Hematopoietic multipotent progenitor cell treated with erythropoietin and hydrocortisone succinate and interleukin-3 and kit ligand, for 17 days (in vitro differentiated cells): ENCODE data around the gene SHC4.
"Not testable (repeated sequence)": the region's sequence is repeated elsewhere in the genome, so short reads cannot be mapped to it uniquely, and the experiment has no call there.

ENCODE experiments used
- DNase-seq: peaks from one replicate; pipeline ENCODE4 v3.0.0-alpha.2; 2015; ENCODE audit warnings: low spot score

Gene SHC4, protein sequence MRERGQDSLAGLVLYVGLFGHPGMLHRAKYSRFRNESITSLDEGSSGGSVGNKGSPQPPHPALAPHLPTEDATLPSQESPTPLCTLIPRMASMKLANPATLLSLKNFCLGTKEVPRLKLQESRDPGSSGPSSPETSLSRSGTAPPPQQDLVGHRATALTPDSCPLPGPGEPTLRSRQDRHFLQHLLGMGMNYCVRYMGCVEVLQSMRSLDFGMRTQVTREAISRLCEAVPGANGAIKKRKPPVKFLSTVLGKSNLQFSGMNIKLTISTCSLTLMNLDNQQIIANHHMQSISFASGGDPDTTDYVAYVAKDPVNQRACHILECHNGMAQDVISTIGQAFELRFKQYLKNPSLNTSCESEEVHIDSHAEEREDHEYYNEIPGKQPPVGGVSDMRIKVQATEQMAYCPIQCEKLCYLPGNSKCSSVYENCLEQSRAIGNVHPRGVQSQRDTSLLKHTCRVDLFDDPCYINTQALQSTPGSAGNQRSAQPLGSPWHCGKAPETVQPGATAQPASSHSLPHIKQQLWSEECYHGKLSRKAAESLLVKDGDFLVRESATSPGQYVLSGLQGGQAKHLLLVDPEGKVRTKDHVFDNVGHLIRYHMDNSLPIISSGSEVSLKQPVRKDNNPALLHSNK

DNA sequence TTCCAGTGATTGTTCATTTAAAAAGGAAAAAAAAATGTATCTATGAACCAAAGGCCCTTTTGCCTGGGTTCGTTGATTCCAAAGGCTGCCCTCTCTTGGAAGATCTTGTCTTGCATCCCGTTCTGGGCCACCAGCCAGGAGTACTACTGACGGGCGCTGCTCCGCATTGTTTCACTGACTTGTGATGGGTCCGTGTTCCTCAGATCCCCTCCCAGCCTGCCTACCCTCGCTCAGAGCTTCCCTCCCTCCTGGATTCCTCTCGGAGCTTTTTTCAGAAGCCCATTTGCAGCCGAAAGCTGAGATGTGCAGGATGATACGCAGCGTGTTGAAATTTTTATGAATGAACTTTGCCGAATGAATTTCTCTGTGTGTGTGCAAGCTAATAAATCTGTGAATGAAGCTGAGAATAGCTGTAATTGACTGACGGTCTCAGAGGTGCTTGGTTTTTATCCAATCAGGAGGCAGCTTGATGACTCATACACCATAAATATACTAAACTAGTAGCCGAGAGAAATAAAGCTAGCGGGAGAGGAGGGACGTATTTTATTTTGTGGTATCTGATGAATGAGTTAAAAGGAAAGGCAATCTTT is at the start of gene SHC4:
Gene SHC4, minus strand, starts transcription at position 396 of the 590 bp plus-strand sequence. CDS start 904 bp downstream, outside the sequence.
- DNase-seq, result no peak

DNA sequence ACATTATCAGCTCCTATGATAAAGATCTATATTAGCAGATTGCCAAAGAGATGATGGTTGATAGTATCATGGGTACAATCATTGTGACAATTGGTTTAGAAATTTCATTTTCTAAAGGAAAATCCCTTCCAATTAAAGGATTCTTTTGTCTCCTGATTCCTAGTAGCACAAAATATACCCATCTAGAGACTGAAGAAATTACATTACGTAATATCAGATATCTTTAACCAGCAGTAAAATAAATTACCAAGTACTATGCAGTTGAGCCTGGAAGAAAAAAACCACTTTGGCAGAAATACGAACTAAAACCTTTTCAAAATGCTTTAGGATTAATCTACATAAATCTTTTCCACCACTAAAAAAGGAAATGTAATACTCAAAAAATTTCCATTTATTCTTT is 35.6 kb upstream of the SHC4 start:
- DNase-seq, result no peak

DNA sequence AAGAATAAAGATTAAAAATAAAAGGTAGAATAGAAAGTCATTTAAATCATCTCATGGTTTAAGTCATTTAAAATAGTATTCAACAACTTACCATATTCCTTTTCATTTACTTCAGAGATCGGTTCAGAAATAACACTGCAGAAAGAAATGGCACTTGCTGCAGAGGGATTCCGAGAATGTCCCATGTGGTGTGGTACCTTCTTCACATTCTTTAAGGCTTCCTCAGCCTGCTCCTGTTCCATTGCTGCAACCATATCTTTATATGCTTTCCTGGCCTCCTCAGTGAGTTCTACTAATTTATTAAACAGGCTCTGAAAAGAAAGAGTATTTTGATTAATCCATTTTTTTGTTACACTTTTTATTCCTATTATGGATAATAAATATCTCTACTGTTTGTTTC is 32.6 kb upstream of the SHC4 start:
- no peak for DNase-seq

DNA sequence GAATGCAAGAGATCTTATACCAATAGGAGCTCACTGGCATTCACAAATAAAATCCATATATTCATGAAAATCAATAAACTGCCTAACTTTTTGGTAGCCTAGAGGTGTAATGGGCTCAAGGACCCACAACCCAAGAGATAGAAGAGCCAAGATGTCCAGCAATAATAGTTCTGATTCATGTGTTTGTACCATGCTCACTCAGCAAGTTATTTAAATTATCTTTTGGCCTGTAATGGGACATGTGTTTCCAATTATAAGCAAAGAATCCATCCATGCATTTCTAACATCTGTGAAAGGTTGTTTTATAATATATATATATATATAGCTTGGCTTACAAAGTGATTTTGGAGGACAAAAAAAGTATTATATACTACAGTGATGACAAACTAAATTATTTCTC is 29.7 kb upstream of the SHC4 start:
- DNase-seq, result no peak

DNA sequence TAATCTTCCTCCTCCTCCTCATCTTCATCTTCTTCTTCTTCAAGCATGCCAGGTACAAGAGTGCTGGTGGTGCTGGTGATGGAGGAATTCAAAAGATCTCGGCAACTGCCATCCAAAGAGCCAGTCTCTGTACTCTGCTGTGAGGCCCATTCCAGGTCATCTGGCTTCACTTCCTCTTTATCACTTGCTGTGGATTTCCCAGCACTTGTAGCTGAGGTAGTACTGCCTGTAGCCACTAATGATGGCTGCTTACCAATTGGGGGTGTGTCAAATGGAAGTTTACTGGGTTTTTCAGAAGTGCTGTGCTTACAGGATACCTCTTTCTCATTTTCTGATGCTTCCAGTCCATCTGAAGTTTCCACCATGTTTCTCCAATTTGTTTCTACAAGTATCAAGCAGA is 28.8 kb upstream of the SHC4 start:
- no peak for DNase-seq

DNA sequence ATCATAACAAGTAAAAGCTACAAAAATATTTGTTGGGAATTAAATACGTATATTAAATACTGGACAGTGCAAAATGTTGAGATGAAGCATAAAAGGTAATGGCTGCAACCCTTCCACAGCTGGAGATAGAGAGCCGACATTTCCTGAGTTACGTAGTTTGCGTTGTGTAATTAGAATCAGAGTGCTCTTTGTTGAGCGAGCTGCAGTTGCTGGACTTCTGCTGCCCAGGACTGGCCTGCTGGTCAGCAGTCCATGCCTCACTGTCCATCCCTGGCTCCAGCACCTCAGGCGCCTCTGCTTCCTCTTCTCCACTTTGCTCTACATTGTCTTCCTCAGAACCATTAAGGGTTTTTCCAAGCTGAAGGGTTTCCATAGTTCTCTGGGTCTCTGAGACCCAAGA is 28.4 kb upstream of the SHC4 start:
- DNase-seq, result no peak

DNA sequence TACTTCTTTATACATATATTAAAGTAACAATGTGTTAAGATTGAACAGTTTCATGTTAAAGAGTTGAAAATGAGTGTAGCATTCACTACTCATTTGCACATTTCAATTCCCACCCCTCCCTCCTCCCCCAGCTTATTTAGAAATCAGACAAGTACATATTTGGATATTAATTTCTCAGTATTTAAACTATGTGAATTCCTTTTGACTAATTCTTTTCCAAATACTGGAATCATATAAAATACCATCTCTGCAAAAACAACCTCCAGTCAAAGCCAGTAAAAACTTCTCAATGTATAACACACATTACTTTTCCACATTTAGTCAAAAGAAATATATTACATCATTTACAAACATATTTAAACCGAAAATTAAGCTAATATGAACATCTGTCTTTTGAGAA is 25.5 kb upstream of the SHC4 start:
- no peak for DNase-seq

DNA sequence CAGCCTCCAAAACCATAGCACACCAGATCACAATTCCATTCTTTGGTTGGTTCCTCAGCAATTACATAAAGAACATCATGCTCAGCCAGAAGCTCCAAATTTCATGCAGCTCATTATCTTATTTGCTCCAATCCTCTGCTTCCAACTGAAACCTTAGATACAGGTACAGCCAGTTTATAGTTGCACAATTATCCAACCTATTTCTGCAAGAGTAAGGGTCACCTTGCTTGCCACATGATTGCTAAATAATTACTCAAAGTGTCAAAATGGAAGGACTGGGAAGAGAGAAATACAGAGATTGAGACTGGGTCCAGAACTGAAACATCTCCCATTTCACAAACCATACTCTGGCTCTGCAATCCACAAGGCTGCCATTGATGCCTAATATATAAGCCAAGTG is 23.4 kb upstream of the SHC4 start:
- no peak for DNase-seq

GRCh38 chr15:48986240-48986639 is 22.5 kb upstream of the SHC4 start:
- DNase-seq, result no peak

- DNase-seq, result no peak
Measured at GRCh38 chr15:48985516-48985915, 21.8 kb upstream of the SHC4 start.

DNA sequence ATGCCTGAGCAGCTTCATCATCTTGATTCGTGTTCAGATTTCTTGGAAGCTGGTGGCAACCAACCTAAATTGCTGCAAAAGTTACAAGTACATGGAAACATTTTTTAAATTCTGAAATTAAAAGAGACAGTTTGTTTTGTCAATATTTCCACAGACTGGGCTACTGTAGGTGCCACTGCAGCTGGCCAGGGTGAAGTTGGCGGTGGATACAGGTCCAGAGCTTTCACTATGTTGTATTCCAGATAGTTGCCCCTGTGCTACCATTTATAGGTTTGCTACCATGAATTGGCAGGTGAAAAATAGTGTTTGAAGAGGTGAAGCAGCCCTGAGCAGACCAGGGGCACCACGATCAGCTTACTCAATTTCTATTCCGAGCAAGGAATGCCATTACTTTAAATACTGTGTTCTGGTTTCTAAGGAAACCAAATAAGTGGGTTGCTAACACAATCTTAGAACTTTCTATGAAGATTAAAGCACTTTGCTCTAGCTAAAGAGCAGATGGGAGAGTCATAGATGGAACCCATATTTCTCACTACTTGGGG is 21.2 kb upstream of the SHC4 start:
- no peak for DNase-seq

- DNase-seq, result no peak
Measured at GRCh38 chr15:48984021-48984710, 20.4 kb upstream of the SHC4 start.

DNA sequence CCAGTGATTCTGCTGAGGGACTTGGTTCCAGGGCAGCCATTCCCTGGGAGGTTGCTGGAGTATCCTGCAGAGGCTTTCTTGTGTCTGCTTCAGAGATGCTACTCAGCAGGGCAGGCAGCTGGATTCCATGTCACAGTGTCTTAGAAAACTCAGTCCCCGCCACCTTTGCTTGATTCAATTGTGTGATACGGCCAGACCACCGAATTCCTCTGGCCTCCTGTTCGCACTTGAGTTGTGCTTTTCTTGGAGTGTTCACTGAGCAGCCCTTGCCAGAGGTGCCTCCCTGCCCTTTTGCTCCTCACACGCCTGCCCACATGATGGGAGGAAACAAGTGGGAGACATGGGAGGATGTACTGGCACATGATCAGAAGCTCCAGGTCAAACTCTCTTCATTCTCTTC is 19.6 kb upstream of the SHC4 start:
- no peak for DNase-seq

DNA sequence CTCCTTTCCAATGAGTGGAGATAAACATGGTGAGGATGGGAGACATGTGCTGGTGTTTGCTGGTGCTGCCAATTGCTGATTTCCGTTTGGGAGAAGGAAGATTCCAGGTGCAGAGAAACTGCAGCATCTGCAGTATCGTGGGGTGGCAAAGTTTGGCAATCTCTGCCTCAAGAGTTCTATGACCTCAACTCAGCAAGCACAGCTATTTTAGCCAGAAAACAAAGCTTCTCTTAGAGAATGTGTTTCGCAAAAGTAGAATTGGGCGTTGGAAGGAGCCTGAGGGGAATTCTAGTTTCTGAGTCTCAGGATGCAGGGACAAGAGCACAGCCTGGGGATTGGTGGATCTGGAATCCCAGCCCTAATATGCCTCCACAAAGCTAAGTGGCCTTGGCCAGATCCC is 18.2 kb upstream of the SHC4 start:
- no peak for DNase-seq

DNA sequence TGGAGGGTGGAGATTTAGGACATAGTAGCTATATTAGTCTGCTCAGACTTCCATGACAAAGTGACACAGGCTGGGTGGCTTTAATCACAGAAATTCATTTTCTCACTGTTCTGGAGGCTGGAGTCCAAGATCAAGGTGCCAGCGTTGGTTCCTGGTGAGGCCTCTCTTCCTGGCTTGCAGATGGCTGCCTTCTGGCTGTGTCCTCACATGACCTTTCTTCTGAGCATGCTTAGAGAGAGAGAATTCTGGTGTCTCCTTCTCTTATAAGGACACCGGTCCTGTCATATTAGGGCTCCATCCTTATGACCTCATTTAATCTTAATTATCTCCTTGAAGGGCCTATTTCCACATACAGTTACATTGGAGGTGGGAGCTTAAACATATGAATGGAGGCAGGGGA is 14.9 kb upstream of the SHC4 start:
- DNase-seq, result no peak

DNA sequence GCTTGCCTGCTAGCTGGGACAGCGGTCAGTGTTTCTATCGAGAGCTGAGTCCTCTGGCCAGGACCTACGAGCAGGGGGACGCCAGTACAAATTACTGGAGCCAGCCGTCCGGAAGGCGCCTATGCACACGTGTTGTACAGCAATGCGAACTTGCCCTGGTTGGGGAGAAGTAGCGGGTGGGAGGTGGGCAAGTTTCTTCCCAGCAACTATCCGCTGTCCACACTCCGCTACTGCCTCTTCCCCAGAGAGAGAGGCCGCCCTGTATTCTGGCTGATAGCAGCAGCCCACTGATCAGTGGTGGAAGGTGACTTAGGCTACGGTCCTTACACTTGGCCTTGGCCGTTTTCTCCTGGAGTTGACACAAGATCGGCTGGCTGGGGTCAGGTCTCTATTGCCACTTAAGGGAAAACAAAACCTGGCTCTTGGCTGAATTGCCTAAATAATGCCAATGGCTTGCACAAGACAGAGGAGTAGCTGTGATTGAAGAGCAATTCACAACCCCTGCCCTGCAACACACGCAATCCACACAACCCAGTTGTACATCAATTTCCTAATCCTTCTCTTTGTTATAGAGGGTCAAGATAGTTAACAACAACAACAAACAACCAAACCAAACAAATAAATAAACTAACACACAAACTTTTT is 12.8 kb upstream of the SHC4 start:
- DNase-seq, result no peak

GRCh38 chr15:48975472-48976419 is 12.0 kb upstream of the SHC4 start:
- DNase-seq, result peak; percentile 58

- no peak for DNase-seq
Measured at GRCh38 chr15:48974882-48975281, 11.2 kb upstream of the SHC4 start.

- no peak for DNase-seq
Measured at GRCh38 chr15:48972750-48973503, 9.2 kb upstream of the SHC4 start.

DNA sequence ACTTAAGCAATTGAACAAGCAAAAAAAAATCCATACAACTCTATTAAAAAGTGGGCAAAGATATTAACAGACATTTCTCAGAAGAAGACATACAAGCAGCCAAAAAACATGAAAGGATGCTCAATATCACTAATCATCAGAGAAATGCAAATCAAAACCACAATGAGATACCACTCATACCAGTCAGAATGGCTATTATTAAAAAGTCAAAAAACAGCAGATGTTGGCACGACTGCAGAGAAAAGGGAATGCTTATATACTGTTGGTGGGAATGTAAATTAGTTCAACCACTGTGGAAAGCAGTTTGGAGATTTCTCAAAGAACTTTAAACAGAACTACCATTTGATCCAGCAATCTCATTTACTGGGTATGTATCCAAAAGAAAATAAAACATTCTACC is 7.2 kb upstream of the SHC4 start:
- not testable (repeated sequence) for DNase-seq
